ENCODE measurements around the gene FLVCR1. TPM values are rescaled to one million over a fixed set of nuclear protein-coding genes. Genes with fewer than 3 reads are reported as not detected.
"Not testable (repeated sequence)": the region's sequence is repeated elsewhere in the genome, so short reads cannot be mapped to it uniquely, and the experiment has no call there.

The FLVCR1 gene
- total RNA-seq, 1 donor from 2014 or later, result 4.4 TPM

DNA sequence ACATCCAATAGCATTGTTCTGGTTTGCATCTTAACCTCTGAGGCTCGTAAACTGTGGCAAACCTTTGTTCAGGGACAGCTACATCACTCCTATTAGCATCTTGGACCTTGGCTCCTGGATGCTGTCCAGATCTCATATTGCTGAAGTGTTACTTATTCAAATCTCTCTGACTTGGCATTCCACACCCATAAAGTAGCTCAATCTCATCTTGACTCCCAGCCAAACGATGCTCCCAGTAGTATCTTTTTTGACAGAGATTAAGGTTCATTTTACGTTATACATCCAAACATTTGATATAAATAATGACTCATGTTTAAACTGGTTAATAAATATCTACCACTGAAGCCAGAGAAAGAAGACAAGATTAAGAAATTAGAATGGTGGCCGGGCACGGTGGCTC is 4.4 kb upstream of the FLVCR1 start:
- Mint-ChIP-seq H3K9me3 (ENCODE audit: low read depth) (no peaks in the 10 kb centered on the region), H3K27ac (ENCODE audit: unreplicated experiment) (no peak overlapping the region), H3K4me1 (ENCODE audit: low read depth) (peaks cover 3% of the 10 kb centered on the region), H3K36me3 (ENCODE audit: low read depth) (no peaks in the 10 kb centered on the region), H3K27me3 (ENCODE audit: low read depth) (no peaks in the 10 kb centered on the region), H3K4me3 (ENCODE audit: unreplicated experiment) (no peak overlapping the region)
- no peak for DNase-seq (ENCODE audit: low spot score)
- TF ChIP-seq, protein P1, sequence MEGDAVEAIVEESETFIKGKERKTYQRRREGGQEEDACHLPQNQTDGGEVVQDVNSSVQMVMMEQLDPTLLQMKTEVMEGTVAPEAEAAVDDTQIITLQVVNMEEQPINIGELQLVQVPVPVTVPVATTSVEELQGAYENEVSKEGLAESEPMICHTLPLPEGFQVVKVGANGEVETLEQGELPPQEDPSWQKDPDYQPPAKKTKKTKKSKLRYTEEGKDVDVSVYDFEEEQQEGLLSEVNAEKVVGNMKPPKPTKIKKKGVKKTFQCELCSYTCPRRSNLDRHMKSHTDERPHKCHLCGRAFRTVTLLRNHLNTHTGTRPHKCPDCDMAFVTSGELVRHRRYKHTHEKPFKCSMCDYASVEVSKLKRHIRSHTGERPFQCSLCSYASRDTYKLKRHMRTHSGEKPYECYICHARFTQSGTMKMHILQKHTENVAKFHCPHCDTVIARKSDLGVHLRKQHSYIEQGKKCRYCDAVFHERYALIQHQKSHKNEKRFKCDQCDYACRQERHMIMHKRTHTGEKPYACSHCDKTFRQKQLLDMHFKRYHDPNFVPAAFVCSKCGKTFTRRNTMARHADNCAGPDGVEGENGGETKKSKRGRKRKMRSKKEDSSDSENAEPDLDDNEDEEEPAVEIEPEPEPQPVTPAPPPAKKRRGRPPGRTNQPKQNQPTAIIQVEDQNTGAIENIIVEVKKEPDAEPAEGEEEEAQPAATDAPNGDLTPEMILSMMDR (IDR thresholded peaks at IDR 0.05), result no peak

DNA sequence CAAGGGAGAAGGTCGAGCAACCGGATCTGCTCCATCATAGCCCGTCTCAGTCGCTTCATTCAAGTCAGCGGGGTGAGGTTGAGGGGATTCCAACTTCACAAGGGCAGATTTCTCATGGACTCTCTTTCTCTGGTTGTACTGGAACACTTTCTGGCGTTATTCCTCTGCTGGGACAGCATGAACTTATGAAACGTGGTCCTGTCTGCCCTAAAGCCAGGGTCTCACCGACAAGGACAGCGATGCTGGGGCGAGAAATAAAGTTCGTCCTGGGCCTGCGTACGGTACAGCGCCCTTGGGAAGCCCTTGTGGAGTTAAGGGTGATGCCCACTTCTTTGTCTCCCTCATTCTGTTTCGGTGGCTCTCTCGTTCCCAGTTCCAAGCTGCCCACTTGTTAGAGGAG is 1.3 kb upstream of the FLVCR1 start:
- peak overlapping the region; percentile 17 for H3K27ac Mint-ChIP-seq (ENCODE audit: unreplicated experiment)
- peak overlapping the region; percentile 31 for H3K4me3 Mint-ChIP-seq (ENCODE audit: unreplicated experiment)
- no peaks in the 10 kb centered on the region for H3K36me3 Mint-ChIP-seq (ENCODE audit: low read depth)
- TF ChIP-seq, protein P1 (IDR thresholded peaks at IDR 0.05), result no peak
- H3K9me3 Mint-ChIP-seq (ENCODE audit: low read depth), result no peaks in the 10 kb centered on the region
- no peak for DNase-seq (ENCODE audit: low spot score)
- H3K27me3 Mint-ChIP-seq (ENCODE audit: low read depth), result no peaks in the 10 kb centered on the region
- H3K4me1 Mint-ChIP-seq (ENCODE audit: low read depth), result peaks cover 3% of the 10 kb centered on the region

DNA sequence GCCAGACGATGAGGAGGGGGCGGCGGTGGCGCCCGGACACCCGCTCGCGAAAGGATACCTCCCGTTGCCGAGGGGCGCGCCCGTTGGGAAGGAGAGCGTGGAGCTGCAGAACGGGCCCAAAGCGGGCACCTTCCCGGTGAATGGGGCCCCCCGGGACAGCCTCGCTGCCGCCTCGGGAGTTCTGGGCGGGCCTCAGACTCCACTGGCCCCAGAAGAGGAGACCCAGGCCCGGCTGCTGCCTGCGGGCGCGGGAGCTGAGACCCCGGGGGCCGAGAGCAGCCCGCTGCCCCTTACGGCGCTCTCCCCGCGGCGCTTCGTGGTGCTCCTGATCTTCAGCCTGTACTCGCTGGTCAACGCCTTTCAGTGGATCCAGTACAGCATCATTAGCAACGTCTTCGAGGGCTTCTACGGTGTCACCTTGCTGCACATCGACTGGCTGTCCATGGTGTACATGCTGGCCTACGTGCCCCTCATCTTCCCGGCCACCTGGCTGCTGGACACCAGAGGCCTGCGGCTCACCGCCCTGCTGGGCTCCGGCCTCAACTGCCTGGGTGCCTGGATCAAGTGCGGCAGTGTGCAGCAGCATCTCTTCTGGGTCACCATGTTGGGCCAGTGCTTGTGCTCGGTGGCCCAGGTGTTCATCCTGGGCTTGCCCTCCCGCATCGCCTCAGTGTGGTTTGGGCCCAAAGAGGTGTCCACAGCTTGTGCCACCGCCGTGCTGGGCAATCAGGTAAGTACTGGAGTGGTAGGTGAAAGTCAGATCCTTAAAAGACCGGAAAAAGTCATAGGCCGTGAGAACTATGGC is 588 bp downstream of the FLVCR1 start:
- Mint-ChIP-seq H3K36me3 (ENCODE audit: low read depth) (no peaks in the 10 kb centered on the region), H3K27me3 (ENCODE audit: low read depth) (no peaks in the 10 kb centered on the region), H3K4me1 (ENCODE audit: low read depth) (peaks cover 3% of the 10 kb centered on the region), H3K4me3 (ENCODE audit: unreplicated experiment) (peak overlapping the region; percentile 86), H3K9me3 (ENCODE audit: low read depth) (no peaks in the 10 kb centered on the region), H3K27ac (ENCODE audit: unreplicated experiment) (peak overlapping the region; percentile 98)
- TF ChIP-seq, protein P1 (IDR thresholded peaks at IDR 0.05), result peak; percentile 25
- DNase-seq (ENCODE audit: low spot score), result no peak

DNA sequence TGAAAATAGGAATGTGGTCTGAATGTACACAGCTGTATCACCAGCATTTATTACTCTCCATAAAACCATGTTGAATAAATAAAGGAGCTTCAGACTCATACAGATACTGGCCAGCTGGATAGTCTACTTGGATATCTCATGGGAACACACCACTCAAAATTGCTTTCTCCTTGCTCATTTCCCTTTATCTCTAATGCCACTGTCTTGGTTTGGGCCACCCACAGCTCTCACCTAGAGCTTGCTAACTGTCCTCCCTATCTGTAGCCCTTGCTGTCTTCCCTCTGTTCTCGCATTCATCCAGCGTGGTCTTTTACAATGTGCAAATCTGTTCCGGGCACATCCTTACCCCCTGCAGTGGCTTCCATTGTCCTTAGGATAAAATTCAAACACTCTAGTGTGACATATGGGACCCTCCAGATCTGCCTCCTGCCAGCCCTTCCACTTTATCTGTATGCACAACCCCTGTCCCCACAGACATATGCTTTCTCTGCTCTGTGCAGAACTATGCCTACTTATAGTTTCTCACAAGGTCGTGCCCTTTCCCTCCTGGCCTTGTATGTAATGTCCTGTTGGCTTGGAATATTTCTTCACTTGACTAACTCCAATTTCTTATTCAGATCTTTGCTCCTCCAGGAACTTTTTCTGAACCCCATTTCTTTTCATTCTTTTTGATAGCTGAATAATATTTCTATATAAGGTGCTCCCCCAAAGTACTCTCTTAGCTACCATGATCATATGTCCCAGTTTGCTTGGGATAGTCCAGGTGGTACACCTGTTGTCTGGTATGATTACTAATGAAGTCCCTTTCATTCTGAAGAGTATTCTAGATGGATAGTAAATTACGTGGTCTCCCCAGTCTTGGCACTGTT is 2.9 kb downstream of the FLVCR1 start:
- H3K36me3 Mint-ChIP-seq (ENCODE audit: low read depth), result peaks cover 3% of the 10 kb centered on the region
- peaks cover 3% of the 10 kb centered on the region for H3K4me1 Mint-ChIP-seq (ENCODE audit: low read depth)
- H3K9me3 Mint-ChIP-seq (ENCODE audit: low read depth), result no peaks in the 10 kb centered on the region
- H3K27me3 Mint-ChIP-seq (ENCODE audit: low read depth), result no peaks in the 10 kb centered on the region
- no peak overlapping the region for H3K4me3 Mint-ChIP-seq (ENCODE audit: unreplicated experiment)
- no peak for DNase-seq (ENCODE audit: low spot score)
- H3K27ac Mint-ChIP-seq (ENCODE audit: unreplicated experiment), result no peak overlapping the region
- TF ChIP-seq, protein P1 (IDR thresholded peaks at IDR 0.05), result no peak

GRCh38 chr1:212862111-212862690 is 4.1 kb downstream of the FLVCR1 start:
- Mint-ChIP-seq H3K9me3 (ENCODE audit: low read depth) (no peaks in the 10 kb centered on the region), H3K4me3 (ENCODE audit: unreplicated experiment) (no peak overlapping the region), H3K27me3 (ENCODE audit: low read depth) (no peaks in the 10 kb centered on the region), H3K36me3 (ENCODE audit: low read depth) (peaks cover 5% of the 10 kb centered on the region), H3K27ac (ENCODE audit: unreplicated experiment) (no peak overlapping the region), H3K4me1 (ENCODE audit: low read depth) (peaks cover 3% of the 10 kb centered on the region)
- TF ChIP-seq, protein P1 (IDR thresholded peaks at IDR 0.05), result no peak
- no peak for DNase-seq (ENCODE audit: low spot score)

DNA sequence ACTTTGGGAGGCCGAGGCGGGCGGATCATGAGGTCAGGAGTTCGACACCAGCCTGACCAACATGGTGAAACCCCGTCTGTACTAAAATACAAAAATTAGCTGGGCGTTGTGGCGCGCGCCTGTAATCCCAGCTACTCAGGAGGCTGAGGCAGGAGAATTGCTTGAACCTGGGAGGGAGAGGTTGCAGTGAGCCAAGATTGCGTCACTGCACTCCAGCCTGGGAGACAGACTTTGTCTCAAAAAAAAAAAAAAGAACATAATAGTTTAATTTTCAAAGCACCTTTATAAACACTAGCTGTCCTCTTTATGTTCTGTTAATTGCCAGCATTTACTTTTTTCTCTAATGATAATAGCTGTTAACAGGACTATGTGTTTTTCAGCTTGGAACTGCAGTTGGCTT is 5.3 kb downstream of the FLVCR1 start:
- not testable (repeated sequence) for H3K9me3 Mint-ChIP-seq (ENCODE audit: low read depth); H3K4me1 Mint-ChIP-seq (ENCODE audit: low read depth); H3K4me3 Mint-ChIP-seq (ENCODE audit: unreplicated experiment); H3K27ac Mint-ChIP-seq (ENCODE audit: unreplicated experiment); DNase-seq (ENCODE audit: low spot score); H3K27me3 Mint-ChIP-seq (ENCODE audit: low read depth); H3K36me3 Mint-ChIP-seq (ENCODE audit: low read depth)
